Mucosa of stomach (tissue), 1 donor: Measurements from ENCODE around the gene MRM3.

ENCODE experiments used
- H3K27me3 ChIP-seq: one replicate; pipeline ENCODE4 v1.7.0; 2013; ENCODE audit warnings: mild to moderate bottlenecking, low read length; ENCODE audit not compliant: control insufficient read depth, insufficient read depth
- H3K36me3 ChIP-seq: one replicate; pipeline ENCODE4 v1.7.0; 2013; ENCODE audit warnings: low read length; ENCODE audit not compliant: control insufficient read depth, insufficient read depth
- H3K4me1 ChIP-seq: one replicate; pipeline ENCODE4 v1.7.0; 2013; ENCODE audit warnings: mild to moderate bottlenecking, low read length; ENCODE audit not compliant: control insufficient read depth, insufficient read depth
- H3K4me3 ChIP-seq: one replicate; pipeline ENCODE4 v1.7.0; 2013; ENCODE audit warnings: low read length
- H3K9ac ChIP-seq: one replicate; pipeline ENCODE4 v1.7.0; 2013; ENCODE audit warnings: mild to moderate bottlenecking, low read length, moderate library complexity
- H3K9me3 ChIP-seq: one replicate; pipeline ENCODE4 v1.7.0; 2013; ENCODE audit warnings: mild to moderate bottlenecking, low read length, moderate library complexity; ENCODE audit not compliant: control insufficient read depth
- donor health status: Pancreatic carcinoma.

Gene MRM3

GRCh38 chr17:781805-782731 lies at the start of gene MRM3, which contains the start of gene GLOD4:
Gene MRM3 (plus strand): TSS chr17:782353. CDS start chr17:782379, 26 bp downstream.
Gene GLOD4 (minus strand): TSS chr17:782280. CDS start chr17:782255, 25 bp downstream.
- Histone ChIP-seq H3K27me3 (no peaks in the 10 kb centered on the region), H3K9me3 (no peaks in the 10 kb centered on the region), H3K4me1 (peaks cover 6% of the 10 kb centered on the region)

GRCh38 chr17:732902-733720 lies 49.0 kb upstream of the MRM3 start:
- Histone ChIP-seq H3K27me3 (no peaks in the 10 kb centered on the region), H3K36me3 (no peaks in the 10 kb centered on the region), H3K4me1 (peaks cover 21% of the 10 kb centered on the region), H3K4me3 (peak overlapping the region; percentile 14), H3K9me3 (no peaks in the 10 kb centered on the region), H3K9ac (peak overlapping the region; percentile 65)

More at GRCh38 chr17:781805-782731, at the start of gene MRM3, which contains the start of gene GLOD4:
- Histone ChIP-seq H3K4me3 (peak within 1 kb of the TSS; percentile 71), H3K36me3 (no peaks in the 10 kb centered on the region), H3K9ac (peak within 1 kb of the TSS; percentile 83)

GRCh38 chr17:733743-734142 lies 48.4 kb upstream of the MRM3 start:
- no peaks in the 10 kb centered on the region for H3K36me3 ChIP-seq
- H3K27me3 ChIP-seq: no peaks in the 10 kb centered on the region
- peaks cover 16% of the 10 kb centered on the region for H3K4me1 ChIP-seq
- H3K9ac ChIP-seq: peak overlapping the region; percentile 65
- peak overlapping the region; percentile 14 for H3K4me3 ChIP-seq
- H3K9me3 ChIP-seq: no peaks in the 10 kb centered on the region

GRCh38 chr17:737561-738113 lies 44.5 kb upstream of the MRM3 start:
- H3K27me3 ChIP-seq: no peaks in the 10 kb centered on the region
- H3K9ac ChIP-seq: no peak overlapping the region
- no peaks in the 10 kb centered on the region for H3K9me3 ChIP-seq
- peaks cover 4% of the 10 kb centered on the region for H3K36me3 ChIP-seq
- no peaks in the 10 kb centered on the region for H3K4me1 ChIP-seq
- no peak overlapping the region for H3K4me3 ChIP-seq

- no peaks in the 10 kb centered on the region for H3K9me3 ChIP-seq
- no peaks in the 10 kb centered on the region for H3K4me1 ChIP-seq
- H3K36me3 ChIP-seq: peaks cover 9% of the 10 kb centered on the region
- H3K4me3 ChIP-seq: no peak overlapping the region
- no peak overlapping the region for H3K9ac ChIP-seq
- H3K27me3 ChIP-seq: no peaks in the 10 kb centered on the region
Observed at GRCh38 chr17:740240-741017, 41.7 kb upstream of the MRM3 start.

GRCh38 chr17:742147-742793 lies 39.9 kb upstream of the MRM3 start:
- H3K36me3 ChIP-seq: peaks cover 20% of the 10 kb centered on the region
- H3K9ac ChIP-seq: no peak overlapping the region
- H3K9me3 ChIP-seq: no peaks in the 10 kb centered on the region
- H3K4me3 ChIP-seq: no peak overlapping the region
- H3K4me1 ChIP-seq: no peaks in the 10 kb centered on the region
- no peaks in the 10 kb centered on the region for H3K27me3 ChIP-seq

GRCh38 chr17:743139-743538 lies 39.0 kb upstream of the MRM3 start:
- H3K4me3 ChIP-seq: no peak overlapping the region
- H3K9ac ChIP-seq: no peak overlapping the region
- peaks cover 27% of the 10 kb centered on the region for H3K36me3 ChIP-seq
- H3K4me1 ChIP-seq: no peaks in the 10 kb centered on the region
- no peaks in the 10 kb centered on the region for H3K27me3 ChIP-seq
- H3K9me3 ChIP-seq: no peaks in the 10 kb centered on the region

GRCh38 chr17:744937-745336 lies 37.2 kb upstream of the MRM3 start:
- Histone ChIP-seq H3K4me3 (no peak overlapping the region), H3K36me3 (peaks cover 27% of the 10 kb centered on the region), H3K27me3 (no peaks in the 10 kb centered on the region), H3K4me1 (no peaks in the 10 kb centered on the region), H3K9me3 (no peaks in the 10 kb centered on the region), H3K9ac (no peak overlapping the region)

- Histone ChIP-seq H3K4me1 (peaks cover 3% of the 10 kb centered on the region), H3K36me3 (peaks cover 23% of the 10 kb centered on the region)
Observed at GRCh38 chr17:745406-745805, 36.7 kb upstream of the MRM3 start.

GRCh38 chr17:746181-746580 lies 36.0 kb upstream of the MRM3 start:
- H3K4me1 ChIP-seq: peaks cover 11% of the 10 kb centered on the region
- no peaks in the 10 kb centered on the region for H3K9me3 ChIP-seq
- peaks cover 23% of the 10 kb centered on the region for H3K36me3 ChIP-seq
- H3K4me3 ChIP-seq: no peak overlapping the region
- H3K27me3 ChIP-seq: no peaks in the 10 kb centered on the region
- no peak overlapping the region for H3K9ac ChIP-seq

More at GRCh38 chr17:745406-745805, 36.7 kb upstream of the MRM3 start:
- Histone ChIP-seq H3K4me3 (no peak overlapping the region), H3K27me3 (no peaks in the 10 kb centered on the region), H3K9ac (no peak overlapping the region), H3K9me3 (no peaks in the 10 kb centered on the region)
